B cell (primary cell): ENCODE data around the gene SPAG5. TPM values are rescaled to one million over a fixed set of nuclear protein-coding genes. Genes with fewer than 3 reads are reported as not detected.

Experiments used
- ATAC-seq: fragments of 200-7000 bp; cut with Tn5 transposase; one replicate; pipeline ENCODE4 v1.10.0; 2021; ENCODE audit warnings: low read depth, mild to moderate bottlenecking, moderate number of reproducible peaks, moderate library complexity
- CTCF ChIA-PET: fragments of 350-600 bp; sonication (Branson Sonifier 250); formaldehyde crosslinking; loops from one replicate; lab custom pipeline; 2021; ENCODE audit warnings: antibody characterized with exemption, inconsistent platforms; lab: Charles Lee
- POLR2A ChIA-PET: fragments of 350-600 bp; sonication (Branson Sonifier 250); formaldehyde crosslinking; loops from one replicate; lab custom pipeline; 2021; ENCODE audit warnings: antibody characterized with exemption; lab: Charles Lee
- DNase-seq: peaks from one replicate; pipeline ENCODE4 v3.0.0; 2013
- H2AFZ ChIP-seq: 2 replicates; pipeline ENCODE4 v1.6.1; 2012; ENCODE audit warnings: mild to moderate bottlenecking, low read depth, low read length; ENCODE audit not compliant: insufficient read depth, poor library complexity, severe bottlenecking
- H3K27ac ChIP-seq, 2 donors: 1 replicate in 1 of 2; 2 replicates in 1 of 2; pipeline ENCODE4 v1.5.1; 2012 to 2013; ENCODE audit warnings: low read length in 2 of 2, mild to moderate bottlenecking in 2 of 2, moderate library complexity in 1 of 2
- H3K27me3 ChIP-seq, 4 experiments: fragments of 200-600 bp in 1 of 4; sonication (generic) in 1 of 4; replicated peaks in 1 of 4; 1 replicate in 2 of 4; 2 replicates in 2 of 4; pipeline versions ENCODE4 v1.6.1 to v1.7.0; 2013 to 2016; ENCODE audit warnings: low read length in 3 of 4, mild to moderate bottlenecking in 2 of 4, mixed read lengths in 1 of 4, moderate library complexity in 1 of 4; ENCODE audit not compliant: insufficient read depth in 4 of 4, control insufficient read depth in 3 of 4; ENCODE audit errors: control extremely low read depth in 1 of 4
- H3K36me3 ChIP-seq, 2 experiments: replicated peaks in 1 of 2; 1 replicate in 1 of 2; 2 replicates in 1 of 2; pipeline versions ENCODE4 v1.6.1 to v1.7.1; 2013; ENCODE audit warnings: low read length in 1 of 2; ENCODE audit not compliant: insufficient read depth in 2 of 2, control insufficient read depth in 1 of 2; ENCODE audit errors: control extremely low read depth in 1 of 2, extremely low read depth in 1 of 2
- H3K4me1 ChIP-seq, 2 donors: fragments of 200-600 bp in 1 of 2; sonication (generic) in 1 of 2; 1 replicate in 1 of 2; 2 replicates in 1 of 2; pipeline versions ENCODE4 v1.5.1 to v1.6.1; 2013 to 2017; ENCODE audit warnings: low read length in 2 of 2; ENCODE audit not compliant: control insufficient read depth in 2 of 2, insufficient read depth in 2 of 2
- H3K4me2 ChIP-seq: replicated peaks from 2 replicates; pipeline ENCODE3; 2012; ENCODE audit warnings: mild to moderate bottlenecking, low read depth, low read length; ENCODE audit not compliant: poor library complexity, severe bottlenecking
- H3K4me3 ChIP-seq, 5 experiments: fragments of 200-600 bp in 1 of 5; sonication (generic) in 1 of 5; 1 replicate in 3 of 5; 2 replicates in 2 of 5; pipeline versions ENCODE4 v1.5.1 to v1.7.0; 2011 to 2016; ENCODE audit warnings: low read length in 4 of 5, mild to moderate bottlenecking in 4 of 5, low read depth in 2 of 5, control low read depth in 1 of 5, moderate library complexity in 1 of 5; ENCODE audit not compliant: insufficient read depth in 1 of 5; ENCODE audit errors: control extremely low read depth in 1 of 5, extremely low read depth in 1 of 5
- H3K79me2 ChIP-seq: fragments of 200-600 bp; sonication (generic); one replicate; pipeline ENCODE4 v1.6.0; 2016; ENCODE audit warnings: low read length; ENCODE audit not compliant: control insufficient read depth, insufficient read depth
- H3K9ac ChIP-seq: fragments of 200-600 bp; sonication (generic); 2 replicates; pipeline ENCODE4 v1.6.1; 2017; ENCODE audit warnings: mild to moderate bottlenecking, low read length, moderate library complexity
- H3K9me3 ChIP-seq, 3 donors: one replicate each; pipeline versions ENCODE4 v1.6.1 to v1.7.1; 2013; ENCODE audit warnings: low read length in 2 of 3; ENCODE audit not compliant: control insufficient read depth in 2 of 3, insufficient read depth in 1 of 3; ENCODE audit errors: control extremely low read depth in 1 of 3
- H4K20me1 ChIP-seq: 2 replicates; pipeline ENCODE4 v1.6.0; 2012; ENCODE audit warnings: mild to moderate bottlenecking, low read length; ENCODE audit not compliant: insufficient read depth, control insufficient read depth, poor library complexity, severe bottlenecking
- H3K27ac Mint-ChIP-seq: one replicate; pipeline ENCODE4 v1.8.0; 2021; ENCODE audit warnings: mixed read lengths
- H3K27me3 Mint-ChIP-seq: one replicate; pipeline ENCODE4 v1.8.0; 2021; ENCODE audit warnings: mixed read lengths
- H3K4me1 Mint-ChIP-seq: one replicate; pipeline ENCODE4 v1.8.0; 2021; ENCODE audit warnings: mixed read lengths
- H3K4me3 Mint-ChIP-seq: one replicate; pipeline ENCODE4 v1.8.0; 2021; ENCODE audit warnings: mixed read lengths
- H3K9me3 Mint-ChIP-seq: one replicate; pipeline ENCODE4 v1.8.0; 2022; ENCODE audit warnings: mixed read lengths; ENCODE audit not compliant: insufficient read depth
- EZH2 ChIP-seq: IDR thresholded peaks from 2 replicates; pipeline ENCODE4 v1.6.1; 2012; ENCODE audit warnings: borderline replicate concordance, low read depth, mild to moderate bottlenecking, moderate library complexity, low read length; ENCODE audit not compliant: insufficient read depth, poor library complexity, severe bottlenecking
- WGBS: methylation state at CpG from one replicate; pipeline ENCODE4 v1.1.5; 2013; ENCODE audit warnings: missing lambda C conversion rate; ENCODE audit not compliant: insufficient coverage; 5-methylcytosine and 5-hydroxymethylcytosine counted together
- intact Hi-C: fragments of 100-400 bp; cut with micrococcal nuclease; formaldehyde crosslinking; loops from one replicate; pipeline ENCODE4 v1.10.0; 2022
- polyA plus RNA-seq: library from polyadenylated mRNA; depleted of rRNA; stranded (reverse); fragments of >200 nt; gene quantifications from 2 replicates; pipeline ENCODE4 v1.2.3, GENCODE V29; 2012
- total RNA-seq, 2 donors: library from RNA; stranded (reverse); fragments of 120-200 nt in 1 of 2; gene quantifications; 1 replicate in 1 of 2; 2 replicates in 1 of 2; pipeline versions ENCODE4 v1.2.3 to v1.2.4, GENCODE V29; 2013 to 2022
- TF ChIP-seq, protein P1 (sequence below): fragments of 200-600 bp; IDR thresholded peaks from one replicate; pipeline ENCODE4 v1.8.0; 2022; ENCODE audit warnings: antibody characterized with exemption, mild to moderate bottlenecking

The SPAG5 gene
- total and polyA plus RNA-seq, 2 donors (not counting 1 experiment from before 2014, with no cell fraction given): 4.7 to 8.0 TPM

- CTCF ChIA-PET: interaction anchor here (1.0 kb wide), 1 partner anchor 29 kb away, joined by 3 read pairs; no protein-coding TSS in a partner anchor
- Histone ChIP-seq H3K9me3 (no peaks in the 10 kb centered on the region), H3K4me1 (peaks cover 25 to 27% of the 10 kb centered on the region in 2 donors), H2AFZ (no peak overlapping the region), H3K4me2 (no peak overlapping the region), H4K20me1 (peaks cover 26% of the 10 kb centered on the region), H3K27me3 (no peaks in the 10 kb centered on the region), H3K4me3 (no peak overlapping the region), H3K36me3 (peaks cover 29 to 63% of the 10 kb centered on the region in 2 experiments), H3K79me2 (peaks cover 57% of the 10 kb centered on the region), H3K27ac (no peak overlapping the region), H3K9ac (no peak overlapping the region)
- H3K4me1 Mint-ChIP-seq: peaks cover 31% of the 10 kb centered on the region
- POLR2A ChIA-PET: no interaction called here
- DNase-seq (no peak), ATAC-seq (no peak)
- H3K9me3 Mint-ChIP-seq: no peaks in the 10 kb centered on the region
- WGBS: 100% methylated on average over 2 of the region's 2 CpGs
- no peak overlapping the region for H3K4me3 Mint-ChIP-seq
- intact Hi-C loops: loop anchor here (10.0 kb wide), 2 partner anchors 473 to 923 kb away; partner anchors contain the start of genes ABHD15 and TP53I13
- H3K27me3 Mint-ChIP-seq: no peaks in the 10 kb centered on the region
- no peak overlapping the region for H3K27ac Mint-ChIP-seq
- TF ChIP-seq EZH2: no peak
- TF ChIP-seq, protein P1, sequence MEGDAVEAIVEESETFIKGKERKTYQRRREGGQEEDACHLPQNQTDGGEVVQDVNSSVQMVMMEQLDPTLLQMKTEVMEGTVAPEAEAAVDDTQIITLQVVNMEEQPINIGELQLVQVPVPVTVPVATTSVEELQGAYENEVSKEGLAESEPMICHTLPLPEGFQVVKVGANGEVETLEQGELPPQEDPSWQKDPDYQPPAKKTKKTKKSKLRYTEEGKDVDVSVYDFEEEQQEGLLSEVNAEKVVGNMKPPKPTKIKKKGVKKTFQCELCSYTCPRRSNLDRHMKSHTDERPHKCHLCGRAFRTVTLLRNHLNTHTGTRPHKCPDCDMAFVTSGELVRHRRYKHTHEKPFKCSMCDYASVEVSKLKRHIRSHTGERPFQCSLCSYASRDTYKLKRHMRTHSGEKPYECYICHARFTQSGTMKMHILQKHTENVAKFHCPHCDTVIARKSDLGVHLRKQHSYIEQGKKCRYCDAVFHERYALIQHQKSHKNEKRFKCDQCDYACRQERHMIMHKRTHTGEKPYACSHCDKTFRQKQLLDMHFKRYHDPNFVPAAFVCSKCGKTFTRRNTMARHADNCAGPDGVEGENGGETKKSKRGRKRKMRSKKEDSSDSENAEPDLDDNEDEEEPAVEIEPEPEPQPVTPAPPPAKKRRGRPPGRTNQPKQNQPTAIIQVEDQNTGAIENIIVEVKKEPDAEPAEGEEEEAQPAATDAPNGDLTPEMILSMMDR: no peak
Observed at GRCh38 chr17:28641579-28641978, 42.8 kb upstream of the SPAG5 start.

GRCh38 chr17:28635506-28635905 lies 36.7 kb upstream of the SPAG5 start:
- no peak for DNase-seq
- peaks cover 54% of the 10 kb centered on the region for H4K20me1 ChIP-seq
- H3K4me1 Mint-ChIP-seq: peaks cover 4% of the 10 kb centered on the region
- H3K79me2 ChIP-seq: peaks cover 67% of the 10 kb centered on the region
- ATAC-seq: no peak
- H3K9ac ChIP-seq: no peak overlapping the region
- peaks cover 32 to 98% of the 10 kb centered on the region in 2 experiments for H3K36me3 ChIP-seq
- no peak overlapping the region for H3K27ac ChIP-seq
- H2AFZ ChIP-seq: no peak overlapping the region
- no peak overlapping the region for H3K4me3 ChIP-seq
- WGBS: 100% methylated on average over 1 of the region's 1 CpG
- no peaks in the 10 kb centered on the region for H3K9me3 Mint-ChIP-seq
- no peaks in the 10 kb centered on the region for H3K27me3 ChIP-seq
- TF ChIP-seq, protein P1: no peak
- no peak for TF ChIP-seq EZH2
- POLR2A ChIA-PET: no interaction called here
- intact Hi-C loops: no loop called here
- no peaks in the 10 kb centered on the region for H3K27me3 Mint-ChIP-seq
- no peaks in the 10 kb centered on the region for H3K4me1 ChIP-seq
- no peak overlapping the region for H3K4me3 Mint-ChIP-seq
- H3K27ac Mint-ChIP-seq: no peak overlapping the region
- CTCF ChIA-PET: interaction anchor here (1.5 kb wide), 1 partner anchor 23 kb away, joined by 3 read pairs; no protein-coding TSS in a partner anchor
- no peak overlapping the region for H3K4me2 ChIP-seq
- H3K9me3 ChIP-seq: no peaks in the 10 kb centered on the region
